GM18498 (cell line): ENCODE measurements around the gene RAD1.

ENCODE experiments used
- ATAC-seq: cut with Tn5 transposase; IDR thresholded peaks from one replicate; pipeline ENCODE4 v1.9.1; 2021; ENCODE audit warnings: mild to moderate bottlenecking, moderate library complexity; ENCODE audit not compliant: unreplicated experiment

RAD1 gene

GRCh38 chr5:34867660-34868059 is 47.6 kb downstream of the RAD1 start:
- no peak for ATAC-seq

DNA sequence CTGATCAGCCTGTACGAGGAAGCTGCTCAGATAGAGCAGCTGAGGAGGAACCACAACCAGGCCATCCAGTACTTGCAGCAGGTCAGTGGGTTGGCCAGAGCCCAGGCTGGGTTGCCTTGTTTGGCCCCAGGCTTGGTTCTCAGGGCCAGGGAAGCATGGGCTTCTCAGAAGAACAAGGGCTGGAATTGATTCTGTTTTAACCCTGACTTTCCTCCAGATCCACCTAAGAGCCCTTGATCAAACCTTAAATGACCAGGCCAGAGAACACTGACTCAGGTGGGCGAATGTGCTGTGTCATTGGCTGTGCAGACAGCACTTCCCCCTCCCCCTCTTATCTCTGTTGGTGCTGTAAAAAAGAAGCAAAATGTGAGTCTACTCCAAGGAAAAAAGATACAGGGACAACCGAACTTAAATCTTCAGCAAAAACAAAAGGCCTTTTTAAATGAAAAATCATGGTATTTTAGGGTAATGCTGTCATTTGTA is 48.3 kb downstream of the RAD1 start:
- no peak for ATAC-seq

DNA sequence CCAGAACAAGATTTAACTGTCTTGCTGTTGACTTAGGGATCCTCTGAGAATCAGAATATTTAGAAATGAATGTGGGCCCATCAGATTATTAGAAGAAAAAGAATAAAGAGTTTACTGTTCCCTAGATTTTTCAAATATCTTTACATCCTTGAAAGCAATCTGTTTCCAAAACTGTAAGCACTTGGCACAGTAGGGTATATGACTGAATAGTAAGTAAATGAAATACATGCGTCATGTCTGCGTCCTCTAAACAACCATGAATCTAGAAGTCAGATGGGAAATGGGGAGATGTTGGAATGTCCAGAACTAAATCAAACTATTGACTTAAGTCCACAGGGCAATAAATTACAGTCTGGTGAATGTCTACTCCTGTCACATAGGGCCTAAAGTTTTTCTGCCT is 50.2 kb downstream of the RAD1 start:
- ATAC-seq: no peak

- no peak for ATAC-seq
Measured at GRCh38 chr5:34863946-34864345, 51.4 kb downstream of the RAD1 start.

GRCh38 chr5:34859253-34859652 is 56.1 kb downstream of the RAD1 start:
- ATAC-seq: no peak

GRCh38 chr5:34858790-34859189 is 56.5 kb downstream of the RAD1 start:
- no peak for ATAC-seq

DNA sequence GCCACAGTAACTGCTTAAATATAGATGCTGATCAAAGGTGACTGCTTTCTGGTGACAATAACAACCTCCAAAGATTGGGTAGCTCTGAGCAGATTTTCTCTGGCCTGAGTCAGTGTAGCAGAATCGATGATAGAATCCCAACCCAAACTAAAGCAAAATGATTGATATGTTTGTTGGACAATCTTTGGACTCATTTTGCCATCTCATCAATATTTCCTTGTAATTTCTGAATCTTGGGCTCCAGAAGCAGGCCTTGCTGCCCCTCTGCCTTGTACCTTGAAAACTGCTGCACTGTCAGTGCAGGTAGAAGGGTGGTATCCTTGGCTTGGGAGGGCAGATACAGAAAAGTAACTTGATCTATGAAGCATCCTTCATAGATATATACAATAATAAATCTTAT is 57.4 kb downstream of the RAD1 start:
- ATAC-seq: no peak

DNA sequence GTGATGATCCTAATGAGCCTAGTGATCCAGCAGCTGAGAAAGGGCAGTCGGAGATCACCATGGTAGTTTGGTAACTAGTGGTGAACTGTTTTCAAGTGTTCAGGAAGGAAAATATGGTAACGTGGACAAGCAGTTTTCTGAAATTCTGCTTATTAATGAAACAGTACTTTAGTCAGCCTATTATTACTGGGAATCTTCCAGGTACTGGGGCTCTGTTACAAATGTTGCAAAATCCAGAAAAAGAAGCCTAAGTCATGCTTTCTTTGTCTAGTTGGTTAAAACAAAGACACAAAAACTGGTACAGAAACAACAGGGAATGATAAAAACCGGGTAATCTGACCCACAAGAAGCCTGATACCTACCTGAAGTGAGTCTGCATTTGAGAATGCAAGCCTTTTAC is 58.1 kb downstream of the RAD1 start:
- ATAC-seq: no peak
